Measurements from ENCODE around the gene NKX1-2.
A peak's percentile ranks its signal among the peaks of the same experiment; 100 is the strongest.

NKX1-2 gene

DNA sequence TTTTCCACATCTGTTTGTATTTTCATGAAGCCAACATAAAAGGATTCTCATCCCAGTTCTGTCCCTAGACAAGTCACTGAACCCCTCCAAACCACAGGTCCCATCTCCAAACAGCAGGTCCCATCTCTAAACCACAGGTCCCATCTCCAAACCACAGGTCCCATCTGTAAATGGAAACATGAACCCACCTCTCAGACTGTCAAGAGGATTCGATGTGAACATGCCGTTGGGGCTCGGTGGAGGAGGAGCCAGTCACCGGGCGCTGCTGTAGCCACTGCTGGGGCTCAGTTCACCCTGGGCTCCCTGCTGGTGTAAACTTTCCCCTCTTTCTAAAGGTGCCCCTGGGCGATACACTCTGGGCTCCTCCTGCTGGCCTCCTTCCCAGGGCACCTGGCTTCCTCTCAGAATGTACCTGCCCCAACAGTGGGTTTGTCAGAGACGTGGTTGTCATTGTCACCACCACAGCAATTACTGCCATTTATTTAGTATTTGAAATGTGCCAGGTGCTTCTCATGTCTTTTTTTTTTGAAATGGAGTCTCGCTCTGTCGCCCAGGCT is 24.8 kb upstream of the NKX1-2 start:
- DNase-seq = no peak

- DNase-seq = no peak
Observed at GRCh38 chr10:124473070-124473469, 23.2 kb upstream of the NKX1-2 start.

DNA sequence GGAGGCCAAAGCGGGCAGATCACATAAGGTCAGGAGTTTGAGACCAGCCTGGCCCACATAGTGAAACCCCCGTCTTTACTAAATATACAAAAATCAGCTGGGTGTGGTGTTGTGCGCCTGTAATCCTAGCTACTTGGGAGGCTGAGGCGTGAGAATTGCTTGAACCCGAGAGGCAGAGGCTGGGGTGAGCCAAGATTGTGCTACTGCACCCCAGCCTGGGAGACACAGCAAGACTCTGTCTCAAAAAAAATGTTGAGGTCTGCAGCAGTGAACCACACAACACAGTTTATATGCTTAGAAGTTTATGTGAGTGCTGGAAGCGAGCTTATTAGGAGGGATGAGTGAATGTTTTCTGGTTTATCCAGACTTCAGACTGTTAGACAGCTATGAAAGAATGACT is 22.2 kb upstream of the NKX1-2 start:
- no peak for DNase-seq

DNA sequence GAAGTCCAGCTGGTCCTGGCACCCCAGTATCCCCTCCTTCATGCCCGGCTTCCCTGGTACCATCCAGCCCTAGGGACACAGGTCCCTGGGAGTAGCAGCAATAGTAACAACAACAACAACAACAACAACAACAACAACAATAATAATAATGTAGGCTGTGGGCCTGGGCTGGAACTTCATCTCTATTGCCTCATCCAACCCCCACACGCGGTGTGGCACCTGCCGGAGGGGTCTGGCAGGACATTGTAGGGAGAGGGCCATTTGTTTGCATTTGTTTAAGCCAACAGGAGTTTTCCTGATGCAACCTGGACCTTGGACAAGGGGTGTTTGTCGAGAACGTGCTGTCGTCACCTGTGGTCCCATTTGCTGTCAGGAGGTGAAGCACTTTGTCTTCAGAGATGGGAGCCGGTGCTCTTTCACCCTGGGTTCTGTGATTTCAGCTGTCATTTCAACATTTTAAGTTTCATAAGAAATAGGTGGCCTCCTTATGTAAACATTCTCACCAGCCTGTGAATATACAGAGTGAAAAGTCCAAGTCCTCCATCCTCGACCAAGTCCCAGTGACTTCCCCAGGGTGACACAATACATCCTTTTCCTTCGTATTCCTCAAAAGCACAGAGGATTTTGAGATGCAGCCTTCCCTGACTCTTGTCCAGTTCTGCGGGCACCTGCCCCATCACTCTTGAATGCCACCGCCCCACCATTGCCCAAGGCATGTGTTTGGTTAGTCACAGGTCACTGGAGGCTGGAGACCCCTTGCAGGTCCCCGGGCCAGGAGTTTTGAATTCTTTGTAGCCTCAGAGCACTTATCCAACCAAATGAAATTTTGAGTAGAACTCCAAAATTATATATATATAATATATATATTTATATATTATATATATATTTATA is 21.0 kb upstream of the NKX1-2 start:
- no peak for DNase-seq

DNA sequence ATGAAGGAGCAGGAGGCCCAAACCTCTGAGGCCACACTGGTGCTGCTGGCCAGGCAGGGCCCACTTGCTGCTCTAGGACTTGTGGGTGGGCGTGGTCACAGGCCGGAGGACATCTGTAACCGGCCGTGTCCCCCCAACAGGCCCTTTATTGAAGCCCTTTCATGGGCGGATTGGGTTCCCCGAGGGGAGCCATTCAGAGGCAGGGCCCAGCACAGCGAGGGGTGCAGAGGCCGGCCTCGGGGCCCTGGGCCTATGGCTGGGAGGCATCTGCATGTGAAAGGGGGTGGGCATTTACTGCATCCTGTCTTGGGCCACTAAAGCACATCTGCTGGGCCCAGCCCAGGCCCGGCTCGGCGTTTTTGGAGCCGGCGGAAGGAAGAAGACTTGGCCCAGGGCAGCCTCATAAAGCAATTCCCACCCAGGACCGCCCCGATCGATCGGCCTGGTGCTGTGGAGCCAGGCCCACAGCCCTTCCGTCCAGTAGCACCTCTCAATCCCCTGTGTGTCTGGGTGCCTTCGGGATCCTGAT is 20.2 kb upstream of the NKX1-2 start:
- DNase-seq = no peak

DNA sequence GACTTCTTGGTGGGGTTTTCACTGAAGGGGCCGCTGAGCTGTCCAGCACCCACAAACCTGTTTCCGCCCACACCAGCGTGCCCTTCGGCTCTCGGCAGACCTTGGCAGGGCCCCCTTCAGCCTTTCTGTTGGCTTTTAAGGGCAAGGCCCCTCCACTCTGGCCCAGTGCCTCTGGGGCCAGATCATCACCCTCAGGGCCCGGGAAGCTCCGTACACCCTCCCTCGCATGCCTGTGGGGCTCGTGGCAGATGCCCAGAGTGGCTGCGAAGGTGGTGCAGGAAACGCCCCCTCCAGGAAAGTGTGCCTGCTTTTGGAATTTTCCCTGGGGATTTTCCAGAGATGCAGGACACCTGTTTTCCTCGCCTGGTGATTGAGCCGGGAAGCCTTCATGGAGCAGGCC is 18.8 kb upstream of the NKX1-2 start:
- DNase-seq = no peak

DNA sequence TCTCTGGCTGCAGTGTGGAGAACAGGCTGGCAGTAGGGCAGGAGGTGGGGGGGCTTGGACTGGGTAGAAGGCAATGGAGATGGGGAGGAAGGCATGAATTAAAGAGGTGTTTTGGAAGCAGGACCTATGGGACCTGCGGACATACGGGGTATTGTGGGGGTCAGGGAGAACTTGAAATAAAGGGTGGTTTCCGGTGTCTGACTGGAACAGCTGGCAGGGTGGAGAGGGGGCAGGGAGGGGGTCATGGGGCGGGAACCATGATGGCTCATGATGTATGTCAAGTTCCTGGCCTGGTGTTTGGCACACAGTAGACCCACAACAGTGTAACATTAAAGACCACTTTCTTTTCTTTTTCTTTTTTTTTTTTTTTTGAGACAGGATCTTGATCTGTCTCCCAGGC is 17.3 kb upstream of the NKX1-2 start:
- DNase-seq = no peak

DNA sequence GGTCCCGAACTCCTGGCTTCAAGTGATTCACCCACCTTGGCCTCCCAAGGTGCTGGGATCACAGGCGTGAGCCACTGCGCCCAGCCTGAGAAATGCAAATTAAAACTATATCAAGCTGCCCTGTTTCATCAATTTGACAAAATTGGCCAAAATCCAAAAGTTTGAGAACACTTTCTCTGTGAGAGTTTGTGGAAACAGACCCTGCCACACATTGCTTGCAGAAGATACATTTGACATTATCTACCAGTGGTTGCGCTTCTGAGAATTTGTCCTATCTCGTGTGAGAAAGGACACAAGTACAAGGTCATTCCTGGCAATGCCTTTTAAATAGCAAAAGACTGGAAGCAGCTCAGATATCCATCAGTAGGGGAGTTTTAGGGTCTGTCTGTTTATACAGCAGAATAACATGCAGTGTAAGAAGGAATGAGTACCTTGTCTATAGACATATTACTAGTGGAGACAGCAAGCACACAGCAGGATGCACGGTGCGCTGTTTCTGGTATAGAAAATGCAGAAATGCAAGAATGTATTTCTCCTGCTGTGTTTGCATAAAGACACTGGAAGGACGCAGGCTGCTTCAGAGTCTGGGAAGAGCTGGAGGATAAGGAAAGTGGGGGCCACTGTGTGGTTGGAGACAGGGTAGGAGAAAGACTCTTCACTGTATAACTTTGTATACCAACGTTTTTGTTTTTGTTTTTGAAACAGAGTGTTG is 16.1 kb upstream of the NKX1-2 start:
- DNase-seq = no peak

- no peak for DNase-seq
Observed at GRCh38 chr10:124465003-124465776, 15.4 kb upstream of the NKX1-2 start.

- no peak for DNase-seq
Observed at GRCh38 chr10:124464028-124464965, 14.5 kb upstream of the NKX1-2 start.

- no peak for DNase-seq
Observed at GRCh38 chr10:124462348-124462695, 12.5 kb upstream of the NKX1-2 start.

- DNase-seq = peak; percentile 88
Observed at GRCh38 chr10:124461642-124462347, 12.0 kb upstream of the NKX1-2 start, which contains the start of gene LHPP. Gene LHPP, plus strand, starts transcription at chr10:124461823. Its CDS starts 40 bp downstream, at chr10:124461863.

DNA sequence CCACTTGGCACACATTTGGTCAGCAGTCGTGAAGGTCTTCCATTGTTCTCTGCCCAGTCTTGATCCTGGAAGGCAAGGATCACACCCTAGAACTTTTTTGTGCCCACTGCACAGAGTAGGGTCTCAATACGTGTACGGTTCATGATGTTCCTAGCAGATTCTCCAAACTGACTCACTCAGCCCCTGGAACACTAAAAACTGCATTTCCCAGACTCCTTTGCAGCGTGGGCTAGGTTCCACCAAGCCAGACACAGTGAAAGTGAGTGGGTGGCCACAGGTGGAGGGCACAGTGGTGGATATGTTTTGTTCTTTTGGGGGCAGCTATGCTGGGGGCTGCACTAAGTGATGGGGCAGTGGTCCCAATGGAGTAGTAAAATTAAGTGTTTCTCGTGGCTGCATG is 10.3 kb upstream of the NKX1-2 start:
- DNase-seq = no peak

DNA sequence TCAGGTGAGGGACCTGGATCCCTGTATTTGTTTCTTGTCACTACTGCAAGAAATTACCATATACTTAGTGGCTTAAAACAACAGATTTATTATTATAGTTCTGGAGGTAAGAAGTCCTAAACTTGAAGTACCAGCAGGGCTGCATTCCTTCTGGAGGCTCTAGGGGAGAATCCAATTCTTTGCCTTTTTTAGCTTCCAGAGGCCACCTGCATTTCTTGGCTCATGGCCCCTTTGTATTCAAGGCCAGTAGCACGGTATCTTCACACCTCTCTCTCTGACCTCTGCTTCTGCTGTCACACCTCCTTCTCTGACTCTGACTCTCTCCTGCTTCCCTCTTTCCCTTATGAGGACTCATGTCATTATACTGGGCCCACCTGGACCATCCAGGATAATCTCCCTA is 9.6 kb upstream of the NKX1-2 start:
- DNase-seq = no peak

DNA sequence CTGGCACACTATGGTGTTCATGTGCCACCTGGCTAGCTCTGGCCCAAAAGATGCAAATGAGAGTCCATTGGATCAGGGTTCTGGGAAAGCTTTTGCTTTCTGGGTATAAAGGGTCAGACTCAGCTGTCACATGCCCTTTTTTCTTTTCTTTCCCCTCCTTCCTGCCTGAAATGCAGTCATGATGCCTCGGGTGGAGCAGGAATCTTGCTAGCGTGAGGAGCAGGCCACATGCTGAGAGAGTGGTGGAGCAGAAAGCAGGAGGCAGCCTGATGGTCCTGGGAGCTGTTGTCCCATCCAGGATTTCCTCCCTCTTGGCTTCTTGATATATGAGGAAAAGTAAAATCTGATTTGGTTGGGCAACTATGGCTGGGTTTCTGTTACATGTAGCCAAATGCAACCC is 9.1 kb upstream of the NKX1-2 start:
- DNase-seq = no peak

DNA sequence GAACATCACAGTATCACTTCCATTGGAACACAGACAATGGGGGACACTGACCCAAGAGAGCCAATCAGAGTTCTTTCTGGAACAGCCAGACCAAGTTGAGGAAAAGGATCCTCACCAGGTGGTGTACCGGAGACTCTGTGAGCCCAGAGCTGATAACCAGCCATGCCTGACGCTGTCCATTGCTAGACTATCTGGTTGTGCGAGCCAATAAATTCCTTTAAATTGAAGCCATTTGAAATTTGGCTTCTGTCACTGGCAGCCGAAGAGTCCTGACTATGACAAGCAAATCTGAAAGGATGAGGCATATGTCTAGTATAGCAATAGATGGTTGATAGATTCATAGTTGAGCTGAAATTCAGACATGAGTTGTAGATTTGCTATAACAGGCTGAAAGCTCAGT is 8.6 kb upstream of the NKX1-2 start:
- no peak for DNase-seq

DNA sequence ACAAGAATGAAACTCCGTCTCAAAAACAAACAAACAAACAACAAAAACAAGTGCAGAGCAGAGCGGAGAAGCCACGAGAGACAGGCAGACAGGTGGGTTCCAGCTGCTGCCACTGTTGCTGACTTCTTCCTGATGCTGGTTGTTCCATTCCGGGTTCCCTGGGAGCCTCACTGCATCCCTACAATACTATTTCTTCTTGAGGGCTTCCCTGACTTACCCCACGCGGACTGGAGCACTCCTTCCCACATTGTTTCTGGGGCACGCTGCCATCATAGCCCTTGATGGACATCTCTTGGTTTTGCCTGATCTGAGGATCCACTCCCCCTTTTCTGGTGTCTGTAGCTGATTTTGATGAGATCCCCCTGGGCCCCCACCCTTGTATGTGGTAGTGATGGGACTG is 5.6 kb upstream of the NKX1-2 start:
- no peak for DNase-seq

- no peak for DNase-seq
Observed at GRCh38 chr10:124453960-124454610, 4.2 kb upstream of the NKX1-2 start.

DNA sequence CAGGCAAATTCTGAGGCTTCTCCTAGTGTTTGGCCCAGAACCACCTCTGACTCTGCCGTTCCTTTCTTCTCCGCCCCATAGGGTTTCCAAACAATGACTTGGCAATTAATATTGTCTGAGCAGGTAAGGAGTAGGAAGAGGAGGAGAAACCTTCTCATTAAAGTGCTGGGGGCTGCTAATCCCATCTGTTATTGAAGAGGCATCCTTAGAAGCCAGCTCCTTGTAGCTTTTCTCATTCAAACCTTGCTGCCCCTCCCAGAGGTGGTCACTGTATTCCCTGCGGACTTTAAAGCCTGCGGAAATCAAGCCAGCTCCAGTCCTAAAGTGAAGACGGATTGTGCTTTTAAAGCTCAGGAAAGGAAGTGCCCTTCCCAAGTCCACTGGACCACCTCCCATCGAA is 1.4 kb upstream of the NKX1-2 start:
- DNase-seq = no peak

DNA sequence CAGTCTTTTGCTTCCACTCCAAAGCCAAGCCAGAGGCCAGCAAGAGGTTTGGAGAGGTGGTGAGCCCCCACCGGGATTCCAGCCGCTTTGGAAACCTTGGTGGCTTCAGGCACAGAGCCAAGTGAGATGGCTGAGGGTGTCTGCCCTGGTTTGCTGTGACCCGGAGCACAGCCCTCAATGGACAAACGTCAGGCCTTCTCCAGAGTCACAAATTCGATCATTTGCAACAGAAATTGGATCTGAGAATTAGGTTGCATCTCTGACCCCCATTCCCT is 885 bp upstream of the NKX1-2 start:
- no peak for DNase-seq
